Ishikawa (cell line): ENCODE measurements around the gene CD59.

Source experiments
- CEBPB ChIP-seq: IDR thresholded peaks from 2 replicates; pipeline ENCODE4 v1.6.1; 2012
- CREB1 ChIP-seq: IDR thresholded peaks from 2 replicates; pipeline ENCODE4 v1.6.1; 2012; ENCODE audit warnings: low read depth
- EGR1 ChIP-seq: IDR thresholded peaks from 2 replicates; pipeline ENCODE4 v1.6.1; 2012
- EP300 ChIP-seq: IDR thresholded peaks from 2 replicates; pipeline ENCODE4 v1.6.1; 2012; ENCODE audit warnings: borderline replicate concordance
- FOXM1 ChIP-seq: IDR thresholded peaks from 2 replicates; pipeline ENCODE4 v1.6.1; 2012; ENCODE audit warnings: low read depth, borderline replicate concordance
- MAX ChIP-seq: IDR thresholded peaks from 2 replicates; pipeline ENCODE4 v1.6.1; 2012
- RAD21 ChIP-seq: IDR thresholded peaks from 2 replicates; pipeline ENCODE4 v1.6.1; 2012; ENCODE audit warnings: low read depth
- REST ChIP-seq: IDR thresholded peaks from 2 replicates; pipeline ENCODE4 v1.6.1; 2012; ENCODE audit warnings: low read depth, mild to moderate bottlenecking
- TAF1 ChIP-seq: IDR thresholded peaks from 2 replicates; pipeline ENCODE4 v1.6.1; 2012; ENCODE audit warnings: low read depth, mild to moderate bottlenecking
- TEAD4 ChIP-seq: IDR thresholded peaks from 2 replicates; pipeline ENCODE4 v1.6.1; 2012
- USF1 ChIP-seq: IDR thresholded peaks from 2 replicates; pipeline ENCODE4 v1.6.1; 2012
- YY1 ChIP-seq: IDR thresholded peaks from 2 replicates; pipeline ENCODE4 v1.6.1; 2012; ENCODE audit warnings: low read depth

DNA sequence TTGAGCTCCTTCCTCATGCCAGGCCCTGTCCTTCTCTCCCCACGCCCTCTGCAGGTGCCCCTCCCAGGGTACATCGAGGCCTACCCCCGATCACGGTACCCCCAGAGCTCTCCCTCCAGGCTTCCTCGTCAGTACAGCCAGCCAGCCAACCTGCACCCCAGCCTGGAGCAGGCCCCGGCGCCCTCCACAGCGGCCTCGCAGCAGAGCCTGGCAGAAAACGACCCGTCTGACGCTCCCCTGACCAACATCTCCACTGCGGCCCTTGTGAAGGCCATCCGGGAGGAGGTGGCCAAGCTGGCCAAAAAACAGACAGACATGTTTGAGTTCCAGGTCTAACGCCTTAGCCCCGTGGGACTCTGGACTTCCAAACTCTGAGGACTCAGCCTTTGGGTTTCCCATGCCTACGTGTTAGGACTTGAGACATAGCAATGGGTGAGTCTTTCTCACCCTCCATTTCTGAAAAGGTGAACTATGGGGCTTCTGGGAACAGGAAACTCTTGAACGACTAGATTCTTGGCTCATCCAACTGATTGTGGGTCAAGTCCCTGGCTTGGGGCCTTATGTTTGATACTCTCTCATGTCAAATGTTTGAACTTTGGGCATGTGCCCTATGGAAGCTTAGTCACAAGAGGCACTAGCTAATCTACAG, 68.3 kb downstream of the CD59 start:
- TF ChIP-seq CEBPB = no peak
- TF ChIP-seq REST = no peak
- no peak for TF ChIP-seq EP300
- no peak for TF ChIP-seq YY1
- no peak for TF ChIP-seq RAD21
- no peak for TF ChIP-seq FOXM1
- no peak for TF ChIP-seq TAF1
- no peak for TF ChIP-seq CREB1
- TF ChIP-seq MAX = no peak
- no peak for TF ChIP-seq USF1
- no peak for TF ChIP-seq EGR1
- no peak for TF ChIP-seq TEAD4
